NB4 (cell line): ENCODE data around the gene MBTD1.
A peak's percentile ranks its signal among the peaks of the same experiment; 100 is the strongest.

Experiments
- DNase-seq: peaks from one replicate; pipeline ENCODE4 v3.0.0; 2010; ENCODE audit warnings: low read depth
- H3K4me3 ChIP-seq: one replicate; pipeline ENCODE4 v1.5.1; 2011; ENCODE audit warnings: mild to moderate bottlenecking, low read depth, low read length, moderate library complexity
- MYC ChIP-seq: IDR thresholded peaks from 2 replicates; pipeline ENCODE4 v1.6.1; 2011; ENCODE audit warnings: low read depth, low read length
- POLR2A ChIP-seq: IDR thresholded peaks from 2 replicates; pipeline ENCODE4 v1.6.1; 2011; ENCODE audit warnings: mild to moderate bottlenecking; ENCODE audit not compliant: insufficient read length; ENCODE audit errors: extremely low read depth
- TF ChIP-seq, protein P1 (sequence below): IDR thresholded peaks from 2 replicates; pipeline ENCODE4 v1.6.1; 2011; ENCODE audit warnings: low read depth, low read length
- TF ChIP-seq, protein P2 (sequence below): IDR thresholded peaks from one replicate; pipeline ENCODE4 v1.5.1; 2012; ENCODE audit warnings: low read depth, low read length

Gene MBTD1

DNA sequence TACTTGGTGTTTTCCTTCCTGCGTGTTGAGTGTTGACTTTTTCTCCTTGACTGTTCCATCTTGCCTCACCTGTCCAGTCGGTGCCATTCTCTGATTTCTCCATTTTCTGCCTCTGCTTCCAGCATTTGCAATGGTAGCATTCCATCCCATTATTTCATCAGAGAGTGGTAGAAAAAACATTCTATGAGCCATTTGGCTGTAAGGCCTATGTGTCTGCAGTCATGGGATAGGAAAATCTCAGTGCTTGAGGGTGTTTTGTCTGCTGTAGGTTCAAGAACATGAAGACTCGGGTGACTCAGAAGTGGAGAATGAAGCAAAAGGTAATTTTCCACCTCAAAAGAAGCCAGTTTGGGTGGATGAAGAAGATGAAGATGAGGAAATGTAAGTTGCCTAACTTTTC, 3.2 kb upstream of the MBTD1 start:
- TF ChIP-seq, protein P1, sequence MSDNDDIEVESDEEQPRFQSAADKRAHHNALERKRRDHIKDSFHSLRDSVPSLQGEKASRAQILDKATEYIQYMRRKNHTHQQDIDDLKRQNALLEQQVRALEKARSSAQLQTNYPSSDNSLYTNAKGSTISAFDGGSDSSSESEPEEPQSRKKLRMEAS, result no peak
- TF ChIP-seq MYC, result no peak
- TF ChIP-seq, protein P2, sequence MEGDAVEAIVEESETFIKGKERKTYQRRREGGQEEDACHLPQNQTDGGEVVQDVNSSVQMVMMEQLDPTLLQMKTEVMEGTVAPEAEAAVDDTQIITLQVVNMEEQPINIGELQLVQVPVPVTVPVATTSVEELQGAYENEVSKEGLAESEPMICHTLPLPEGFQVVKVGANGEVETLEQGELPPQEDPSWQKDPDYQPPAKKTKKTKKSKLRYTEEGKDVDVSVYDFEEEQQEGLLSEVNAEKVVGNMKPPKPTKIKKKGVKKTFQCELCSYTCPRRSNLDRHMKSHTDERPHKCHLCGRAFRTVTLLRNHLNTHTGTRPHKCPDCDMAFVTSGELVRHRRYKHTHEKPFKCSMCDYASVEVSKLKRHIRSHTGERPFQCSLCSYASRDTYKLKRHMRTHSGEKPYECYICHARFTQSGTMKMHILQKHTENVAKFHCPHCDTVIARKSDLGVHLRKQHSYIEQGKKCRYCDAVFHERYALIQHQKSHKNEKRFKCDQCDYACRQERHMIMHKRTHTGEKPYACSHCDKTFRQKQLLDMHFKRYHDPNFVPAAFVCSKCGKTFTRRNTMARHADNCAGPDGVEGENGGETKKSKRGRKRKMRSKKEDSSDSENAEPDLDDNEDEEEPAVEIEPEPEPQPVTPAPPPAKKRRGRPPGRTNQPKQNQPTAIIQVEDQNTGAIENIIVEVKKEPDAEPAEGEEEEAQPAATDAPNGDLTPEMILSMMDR, result no peak
- no peak for TF ChIP-seq POLR2A
- DNase-seq, result no peak
- H3K4me3 ChIP-seq, result peak overlapping the region; percentile 94

DNA sequence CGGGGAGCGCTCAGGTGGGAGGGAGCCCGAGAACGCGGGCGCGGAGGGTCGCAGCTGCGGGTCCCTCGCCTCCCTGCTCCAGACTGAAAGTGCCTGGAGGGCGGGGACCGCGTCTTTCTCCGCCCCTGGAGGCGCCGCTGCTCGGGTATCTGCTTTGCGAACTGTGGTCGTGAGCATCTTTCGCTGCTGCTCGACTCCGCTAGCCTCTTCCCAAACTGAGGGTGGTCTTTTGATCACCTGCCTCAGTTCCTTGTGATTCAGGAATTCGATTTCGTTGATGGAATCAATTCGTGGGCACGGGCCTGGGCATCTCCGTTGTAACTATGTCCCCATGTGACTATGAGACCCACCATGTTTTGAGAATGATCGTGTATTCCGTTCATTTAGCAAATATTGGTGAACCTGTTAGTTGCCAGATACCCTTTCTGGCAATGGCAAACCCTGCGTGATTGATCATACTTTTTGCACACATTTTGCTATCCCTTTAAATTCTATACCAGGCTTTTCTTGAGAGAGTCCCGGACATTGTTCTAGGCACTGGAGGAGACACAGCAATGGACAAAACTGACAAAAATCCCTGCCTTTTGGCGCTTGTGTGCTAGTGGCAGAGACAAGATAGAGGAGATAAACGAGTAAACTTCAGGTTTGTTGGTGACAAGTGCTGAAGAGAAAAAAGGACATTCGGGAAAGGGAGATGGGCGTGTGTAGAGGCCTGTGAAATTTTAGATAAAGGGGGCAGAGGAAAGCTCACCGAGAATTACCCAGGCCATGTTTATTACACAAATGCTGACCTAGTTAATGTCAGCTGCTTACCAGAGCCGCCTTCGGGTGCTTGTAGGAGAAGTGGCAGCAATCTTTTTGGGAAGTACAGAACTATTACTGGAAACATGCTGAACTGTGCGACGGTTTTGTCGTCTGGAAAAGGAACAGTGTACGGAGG, 1.4 kb upstream of the MBTD1 start:
- peak; percentile 76 for DNase-seq
- TF ChIP-seq, protein P2, result no peak
- TF ChIP-seq MYC (no peak), POLR2A (no peak)
- TF ChIP-seq, protein P1, result peak; percentile 29; the same call in 1 of the 2 replicates
- peak overlapping the region; percentile 94 for H3K4me3 ChIP-seq

DNA sequence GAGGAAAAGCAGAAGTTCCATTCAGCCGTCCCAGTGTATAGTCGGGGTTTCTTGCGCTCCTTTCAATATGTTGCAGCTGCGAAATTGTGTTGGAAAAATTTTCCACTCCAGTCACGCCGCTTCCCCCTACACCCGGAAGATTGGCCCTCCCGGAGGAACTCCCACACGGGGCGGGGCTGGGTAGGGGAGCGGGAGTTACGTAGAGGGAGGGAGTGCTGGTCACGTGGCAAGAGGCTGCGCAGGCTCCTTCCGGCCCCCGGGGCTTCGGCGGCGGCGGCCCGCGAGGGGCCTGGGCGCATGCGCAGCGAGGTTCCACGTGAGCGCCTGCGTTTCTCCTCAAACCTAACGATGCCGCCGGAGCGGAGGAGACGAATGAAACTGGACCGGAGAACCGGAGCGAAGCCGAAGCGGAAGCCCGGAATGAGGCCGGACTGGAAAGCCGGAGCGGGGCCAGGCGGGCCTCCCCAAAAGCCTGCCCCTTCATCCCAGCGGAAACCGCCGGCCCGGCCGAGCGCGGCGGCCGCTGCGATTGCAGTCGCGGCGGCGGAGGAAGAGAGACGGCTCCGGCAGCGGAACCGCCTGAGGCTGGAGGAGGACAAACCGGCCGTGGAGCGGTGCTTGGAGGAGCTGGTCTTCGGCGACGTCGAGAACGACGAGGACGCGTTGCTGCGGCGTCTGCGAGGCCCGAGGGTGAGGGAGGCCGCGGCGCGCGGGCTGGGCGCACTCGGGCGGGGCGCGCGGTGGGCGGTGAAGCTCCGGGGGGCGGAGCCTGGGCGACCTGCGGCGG, 581 bp upstream of the MBTD1 start, which contains the start of gene UTP18:
Gene UTP18 (plus strand): TSS at position 310 of the 787 bp plus-strand sequence. CDS start 39 bp downstream, at position 349.
- TF ChIP-seq, protein P2, result no peak
- TF ChIP-seq MYC, result peak; percentile 87
- TF ChIP-seq, protein P1, result peak; percentile 97
- peak; percentile 40 for TF ChIP-seq POLR2A
- DNase-seq, result peak; percentile 97
- H3K4me3 ChIP-seq, result peak within 1 kb of the TSS; percentile 96

DNA sequence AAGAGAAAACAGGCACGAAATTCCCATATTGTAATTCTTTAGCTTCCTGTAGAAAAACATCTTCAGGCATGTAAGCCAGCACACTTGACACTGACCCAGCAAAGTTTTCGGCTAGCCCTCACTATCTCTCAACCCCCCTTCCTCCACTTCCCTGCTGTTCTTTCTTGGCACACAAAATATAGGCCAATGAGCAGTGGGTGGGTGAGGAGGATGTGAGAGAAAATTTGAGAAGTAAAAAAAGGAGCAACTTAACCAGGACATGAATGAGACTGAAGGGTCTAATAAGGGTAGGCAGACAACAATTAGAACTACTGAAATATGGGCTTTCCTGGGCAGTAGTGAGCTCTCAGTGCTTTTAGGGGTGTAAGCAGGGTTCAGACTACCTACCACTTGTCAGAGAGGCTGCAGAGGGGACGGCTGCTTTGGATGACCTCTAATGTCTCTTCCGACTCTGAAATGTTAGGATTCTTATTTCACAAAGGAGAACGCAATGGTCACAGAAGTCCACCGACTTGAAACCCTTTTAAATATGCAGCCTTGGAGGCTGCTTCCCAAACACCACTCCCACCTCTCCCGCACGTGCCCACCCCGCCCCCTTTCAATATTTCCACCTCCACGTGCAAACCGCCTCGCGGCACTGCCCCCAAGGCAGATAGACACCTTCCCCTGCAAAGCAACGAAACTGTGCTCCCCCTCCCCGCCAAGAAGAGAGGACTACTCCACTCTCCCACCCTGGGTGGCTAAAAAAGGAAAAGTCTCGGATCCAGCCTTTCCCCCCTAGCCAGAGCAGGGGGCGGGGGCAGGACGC, 889 bp downstream of the MBTD1 start:
- H3K4me3 ChIP-seq, result peak overlapping the region; percentile 96
- TF ChIP-seq, protein P2, result no peak
- TF ChIP-seq, protein P1, result peak; percentile 92
- TF ChIP-seq MYC, result peak; percentile 90
- DNase-seq, result peak; percentile 55
